IPS DF 4.7 (cell line): ENCODE measurements around the gene DNAJC5.
"Not testable (repeated sequence)": the region's sequence is repeated elsewhere in the genome, so short reads cannot be mapped to it uniquely, and the experiment has no call there.

Experiments used
- DNase-seq: peaks from one replicate; pipeline ENCODE4 v3.0.0-alpha.2; 2013; ENCODE audit warnings: low spot score; ENCODE audit errors: extremely low read depth

DNAJC5 gene

GRCh38 chr20:63953764-63954429 lies 59.0 kb downstream of the DNAJC5 start:
- DNase-seq: no peak

DNA sequence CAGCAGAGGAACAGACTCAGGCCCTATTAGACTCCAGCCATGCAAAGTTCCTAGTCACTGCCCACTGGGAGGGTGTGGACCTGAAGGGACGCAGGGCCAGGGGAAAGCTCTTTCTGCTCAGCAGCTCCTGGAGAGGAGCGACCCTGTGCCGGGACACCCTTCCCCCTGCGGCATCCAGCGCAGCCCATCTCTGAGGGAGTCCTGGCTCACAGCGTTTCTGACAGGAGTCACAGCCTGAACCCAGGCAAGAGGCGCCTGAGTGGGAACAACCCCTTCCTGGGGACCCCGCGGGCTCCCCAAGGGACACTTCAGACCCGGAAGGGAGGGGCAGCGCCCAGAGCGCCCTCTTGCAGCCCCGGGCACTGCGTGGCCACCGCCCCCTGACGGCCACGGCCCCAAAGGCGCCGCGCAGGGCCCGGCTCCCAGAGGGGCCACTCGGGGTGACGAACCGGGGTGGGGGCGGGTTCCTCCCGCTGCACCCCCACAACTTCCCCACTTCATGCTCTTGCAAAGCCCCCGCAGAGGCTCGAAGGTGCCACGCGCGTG lies 60.4 kb downstream of the DNAJC5 start:
- no peak for DNase-seq

GRCh38 chr20:63955827-63956663 lies 61.1 kb downstream of the DNAJC5 start, which contains the start of gene UCKL1:
TSS of gene UCKL1 (minus strand) at chr20:63956416. CDS start at chr20:63956372, 44 bp downstream.
- no peak for DNase-seq

GRCh38 chr20:63956664-63957003 lies 61.7 kb downstream of the DNAJC5 start:
- DNase-seq: no peak

DNA sequence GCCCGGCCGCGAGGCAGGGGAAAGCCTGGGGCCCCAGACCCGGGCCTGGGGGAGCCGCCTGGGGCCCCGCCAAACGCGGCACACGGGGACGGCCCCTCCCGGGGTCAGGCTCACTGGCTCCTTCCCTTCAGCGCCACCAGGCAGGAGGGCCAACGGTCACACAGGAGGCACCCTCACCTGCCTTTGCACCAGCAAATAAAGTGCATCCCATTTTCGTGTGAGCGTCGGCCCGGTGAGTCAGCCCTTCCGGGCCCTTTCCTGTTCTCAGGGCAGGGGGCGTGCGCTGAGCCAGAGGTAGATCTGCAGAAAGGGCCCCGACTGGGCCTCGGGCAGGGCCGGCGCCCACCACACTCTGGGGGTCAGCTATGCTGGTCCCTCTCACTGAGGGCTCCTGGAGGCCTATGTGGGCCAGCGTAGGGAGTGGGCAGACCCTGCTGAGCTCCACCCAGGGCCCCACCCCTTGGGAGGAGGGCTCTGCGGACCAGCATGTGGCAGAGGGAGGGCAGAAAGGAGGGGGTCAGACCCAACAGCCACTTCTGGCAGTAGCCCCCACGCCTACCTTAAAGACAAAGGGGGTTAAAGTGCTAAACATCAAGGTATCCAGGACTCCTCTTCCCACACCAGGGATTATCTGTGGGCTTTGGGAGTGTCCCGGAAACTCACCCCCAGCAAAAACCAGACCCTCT lies 62.2 kb downstream of the DNAJC5 start:
- no peak for DNase-seq

DNA sequence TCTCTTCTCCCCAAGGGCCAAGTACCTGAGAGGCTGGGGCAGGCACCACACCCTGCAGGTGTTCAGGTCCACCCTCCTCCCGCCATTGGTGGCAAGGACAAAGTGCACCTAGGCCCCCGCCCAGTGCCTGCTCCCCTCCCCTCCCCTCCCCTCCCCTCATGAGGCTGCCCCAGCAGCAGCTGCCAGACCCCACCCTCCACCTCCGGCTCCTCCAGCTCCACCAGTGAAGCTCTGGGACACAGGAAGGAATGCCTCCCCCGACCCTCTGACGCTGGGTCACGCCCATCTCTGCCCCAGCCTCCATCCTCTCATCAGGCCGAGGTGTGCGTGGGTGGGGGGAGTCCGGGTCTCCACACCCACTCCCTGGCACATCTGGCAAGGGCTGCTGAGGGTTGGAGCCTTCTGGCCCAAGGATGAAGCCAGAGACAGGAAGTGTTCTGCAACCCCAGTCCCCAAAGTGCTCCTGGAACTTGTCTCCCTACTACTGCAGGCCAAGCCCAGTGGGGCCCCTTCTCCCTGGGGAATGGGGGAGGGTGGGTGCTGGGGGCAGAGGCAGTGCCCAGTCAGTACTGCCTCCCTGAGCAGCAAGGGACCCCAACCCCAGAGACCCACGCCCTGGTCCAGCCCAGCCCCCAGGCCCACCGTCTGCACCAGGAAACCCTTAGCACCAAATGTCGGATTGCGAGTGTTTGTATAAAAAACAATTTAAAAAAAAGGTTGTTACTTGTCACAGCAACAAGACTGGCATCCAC lies 62.9 kb downstream of the DNAJC5 start:
- DNase-seq: no peak

GRCh38 chr20:63958471-63958870 lies 63.5 kb downstream of the DNAJC5 start:
- no peak for DNase-seq

GRCh38 chr20:63958964-63959698 lies 64.2 kb downstream of the DNAJC5 start:
- DNase-seq: no peak

DNA sequence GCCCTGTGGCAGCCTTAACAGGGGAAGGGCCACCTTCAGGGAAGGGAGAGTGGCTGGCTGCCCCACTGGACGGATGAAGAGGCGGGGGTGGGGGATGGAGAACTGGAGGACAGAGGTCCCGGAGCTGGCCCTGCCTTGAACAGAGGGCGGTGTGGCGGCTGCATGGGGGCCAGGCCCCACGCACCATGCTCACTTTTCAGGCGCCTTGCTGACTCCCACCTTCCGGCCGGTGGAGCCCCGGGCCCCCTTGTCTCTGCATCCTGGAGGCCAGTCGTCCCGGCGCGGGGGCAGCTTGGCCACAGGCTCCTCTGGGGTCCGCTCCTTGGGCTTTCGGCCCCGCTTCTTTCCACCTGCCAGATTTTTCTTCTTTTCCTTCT lies 64.8 kb downstream of the DNAJC5 start:
- no peak for DNase-seq

DNA sequence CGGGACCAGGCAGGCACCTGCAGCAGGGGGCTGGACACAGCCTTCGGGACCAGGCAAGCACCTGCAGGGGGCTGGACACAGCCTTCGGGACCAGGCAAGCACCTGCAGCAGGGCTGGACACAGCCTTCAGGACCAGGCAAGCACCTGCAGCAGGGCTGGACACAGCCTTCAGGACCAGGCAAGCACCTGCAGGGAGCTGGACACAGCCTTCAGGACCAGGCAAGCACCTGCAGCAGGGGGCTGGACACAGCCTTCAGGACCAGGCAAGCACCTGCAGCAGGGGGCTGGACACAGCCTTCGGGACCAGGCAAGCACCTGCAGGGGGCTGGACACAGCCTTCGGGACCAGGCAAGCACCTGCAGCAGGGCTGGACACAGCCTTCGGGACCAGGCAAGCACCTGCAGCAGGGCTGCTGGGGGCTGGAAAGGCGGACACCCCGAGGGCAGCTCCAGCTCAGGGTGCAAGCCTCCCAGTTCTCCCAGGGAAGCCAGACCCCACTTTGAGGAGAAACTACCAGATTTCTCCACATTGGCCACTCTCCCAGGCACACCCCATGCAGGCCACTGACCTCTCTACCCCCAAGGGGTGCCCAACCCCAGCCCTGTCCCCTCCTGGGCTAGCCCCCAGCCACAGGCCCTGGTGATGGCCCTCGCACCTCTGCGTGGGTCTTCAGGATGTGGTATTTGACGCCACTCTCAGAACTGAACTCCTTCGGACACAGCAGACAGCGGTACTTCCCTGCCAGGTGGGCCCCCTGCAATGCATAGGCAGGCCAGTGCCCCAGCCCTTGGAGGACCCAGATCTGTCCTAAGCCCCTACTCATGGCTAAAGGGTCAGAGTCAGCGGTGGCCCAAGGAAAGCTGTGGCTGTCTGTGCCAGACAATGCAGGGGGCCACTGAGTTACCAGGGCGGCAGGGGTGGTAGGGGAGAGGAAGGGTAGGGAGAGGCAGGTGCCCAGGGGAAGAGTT lies 66.0 kb downstream of the DNAJC5 start:
- not testable (repeated sequence) for DNase-seq

DNA sequence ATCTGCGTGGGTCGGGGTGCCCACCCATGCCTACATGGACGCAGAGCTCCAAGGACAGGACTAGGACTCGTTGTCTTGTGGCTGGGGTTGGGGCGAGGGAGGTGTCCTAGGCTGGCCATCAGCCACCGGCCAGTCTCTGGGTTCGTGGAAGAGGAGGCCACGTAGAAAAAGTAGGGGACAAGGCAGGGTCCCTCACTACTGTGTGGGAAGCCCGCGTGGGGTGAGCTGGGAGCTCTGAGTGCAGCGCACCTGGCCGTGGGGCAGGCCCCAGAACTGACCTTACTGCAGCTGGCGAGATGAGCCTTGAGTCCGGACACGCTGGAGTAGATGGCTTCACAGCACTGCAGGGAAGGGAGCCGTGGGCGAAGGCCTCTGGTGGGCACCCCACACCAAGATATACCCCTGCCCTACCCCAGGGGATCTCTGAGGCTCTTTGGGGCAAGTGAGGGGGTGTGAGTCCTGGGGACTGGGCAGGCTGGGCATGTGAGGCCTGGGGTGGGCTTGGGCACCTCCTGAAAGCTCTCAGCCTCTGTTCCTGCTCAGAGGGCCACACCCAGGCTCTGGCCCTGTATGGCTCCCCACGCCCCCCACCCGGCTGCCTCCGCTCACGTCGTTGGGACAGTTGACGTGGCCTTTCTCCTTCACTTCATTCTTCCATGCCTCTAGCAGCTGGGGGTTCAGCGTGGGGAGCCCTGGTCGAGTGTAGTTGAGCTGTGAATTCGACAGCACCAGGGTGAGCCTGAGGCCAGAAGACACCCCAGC lies 66.9 kb downstream of the DNAJC5 start:
- DNase-seq: no peak

- no peak for DNase-seq
Measured at GRCh38 chr20:63962426-63963347, 67.8 kb downstream of the DNAJC5 start.

DNA sequence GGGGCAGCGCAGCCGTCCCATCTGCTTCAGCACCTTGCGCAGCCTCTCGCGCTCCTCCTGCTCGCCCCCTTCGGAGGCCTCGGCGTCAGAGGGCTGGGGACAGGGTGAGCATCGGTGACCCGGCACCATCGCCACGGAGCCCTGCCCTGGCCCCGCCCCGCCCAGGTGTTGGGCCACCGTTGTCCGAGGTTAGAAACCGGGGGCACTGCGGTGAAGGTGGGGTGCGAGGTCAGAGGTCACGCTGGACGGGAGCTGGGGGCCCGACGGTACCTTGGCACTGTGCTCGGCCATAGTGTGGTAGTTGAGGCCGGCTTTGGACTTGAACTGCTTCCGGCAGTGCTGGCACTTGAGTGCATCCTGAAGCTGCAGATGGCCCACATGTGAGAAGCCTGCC lies 68.4 kb downstream of the DNAJC5 start:
- DNase-seq: no peak

GRCh38 chr20:63963784-63964301 lies 68.9 kb downstream of the DNAJC5 start:
- no peak for DNase-seq

DNA sequence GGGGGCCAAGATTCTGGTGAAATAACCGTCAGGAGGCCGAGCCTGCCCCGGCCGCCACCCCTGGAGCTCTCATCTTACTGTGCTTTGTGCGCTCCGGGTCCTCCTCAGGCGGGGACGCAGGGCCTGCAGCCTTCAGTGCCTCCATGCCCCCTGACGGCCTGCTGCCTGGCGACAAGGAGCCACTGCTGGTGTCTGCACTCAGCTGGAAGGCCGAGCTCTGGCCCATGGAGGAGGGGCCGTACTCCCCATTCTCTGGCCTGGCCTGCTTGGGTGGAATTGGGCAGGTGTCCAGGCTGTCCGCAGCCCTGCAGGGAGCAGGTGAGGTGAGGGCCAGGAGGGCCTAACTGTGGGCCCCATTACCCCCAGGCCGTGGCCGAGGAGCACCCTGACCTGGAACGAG lies 69.5 kb downstream of the DNAJC5 start:
- DNase-seq: no peak

- no peak for DNase-seq
Measured at GRCh38 chr20:63966172-63966943, 71.4 kb downstream of the DNAJC5 start.

DNA sequence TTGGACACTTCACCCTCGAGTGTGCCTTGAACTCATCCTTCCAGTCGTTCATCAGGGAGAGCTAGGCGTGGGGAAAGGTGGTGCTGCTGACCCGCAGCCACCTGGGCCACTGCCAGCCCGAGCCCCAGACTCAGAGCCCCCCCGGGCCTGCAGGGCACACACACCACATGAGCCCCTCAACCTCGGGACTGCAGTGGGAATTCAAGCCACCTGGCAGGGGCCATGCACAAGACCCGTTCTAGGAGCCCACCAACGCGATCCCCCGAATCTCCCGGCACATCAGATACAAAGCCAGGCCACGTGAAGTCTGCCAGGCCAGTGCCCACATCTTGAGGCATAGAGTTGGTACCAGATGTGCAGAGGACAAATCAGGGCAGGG lies 72.0 kb downstream of the DNAJC5 start:
- no peak for DNase-seq
